Fibroblast of the aortic adventitia (primary cell): ENCODE measurements around the gene NFAT5. TPM values are rescaled to one million over a fixed set of nuclear protein-coding genes. Genes with fewer than 3 reads are reported as not detected.

Experiments used
- DNase-seq: peaks from one replicate; pipeline ENCODE4 v3.0.0-alpha.2; 2010; ENCODE audit warnings: low read depth
- H3K4me3 ChIP-seq: 2 replicates; pipeline ENCODE4 v1.5.1; 2011; ENCODE audit warnings: low read depth, mild to moderate bottlenecking, control low read depth, low read length, moderate library complexity
- total RNA-seq: library from RNA; depleted of rRNA; stranded (reverse); fragments of >200 nt; gene quantifications from 2 replicates; pipeline ENCODE4 v1.2.3, GENCODE V29; 2012; ENCODE audit warnings: low replicate concordance
- TF ChIP-seq, protein P1 (sequence below): IDR thresholded peaks from 2 replicates; pipeline ENCODE4 v1.5.1; 2011; ENCODE audit warnings: mild to moderate bottlenecking, low read length, control low read depth, inconsistent platforms; ENCODE audit not compliant: insufficient read depth

Gene NFAT5
- total RNA-seq, 1 donor, result 53.9 TPM

DNA sequence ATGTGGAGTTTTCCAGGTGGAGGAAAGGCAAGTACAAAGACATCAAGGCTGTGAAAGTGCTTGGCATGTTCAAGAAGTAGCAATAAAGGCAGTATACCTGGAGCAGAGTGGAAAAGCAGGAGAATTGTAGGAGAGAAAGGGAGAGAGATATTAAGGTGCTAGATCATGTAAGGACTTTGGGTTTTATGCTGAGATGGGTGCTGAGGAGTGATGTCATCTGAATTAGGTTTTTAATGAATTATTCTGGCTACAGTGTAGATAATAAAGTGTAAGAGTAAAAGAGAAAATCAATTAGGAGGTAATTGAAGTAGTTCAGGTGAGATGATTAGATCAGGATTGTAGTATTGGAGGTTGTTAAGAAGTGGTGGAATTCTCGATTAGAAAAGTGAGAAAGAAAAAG is 34.0 kb downstream of the NFAT5 start:
- DNase-seq, result no peak
- H3K4me3 ChIP-seq, result no peak overlapping the region
- TF ChIP-seq, protein P1, sequence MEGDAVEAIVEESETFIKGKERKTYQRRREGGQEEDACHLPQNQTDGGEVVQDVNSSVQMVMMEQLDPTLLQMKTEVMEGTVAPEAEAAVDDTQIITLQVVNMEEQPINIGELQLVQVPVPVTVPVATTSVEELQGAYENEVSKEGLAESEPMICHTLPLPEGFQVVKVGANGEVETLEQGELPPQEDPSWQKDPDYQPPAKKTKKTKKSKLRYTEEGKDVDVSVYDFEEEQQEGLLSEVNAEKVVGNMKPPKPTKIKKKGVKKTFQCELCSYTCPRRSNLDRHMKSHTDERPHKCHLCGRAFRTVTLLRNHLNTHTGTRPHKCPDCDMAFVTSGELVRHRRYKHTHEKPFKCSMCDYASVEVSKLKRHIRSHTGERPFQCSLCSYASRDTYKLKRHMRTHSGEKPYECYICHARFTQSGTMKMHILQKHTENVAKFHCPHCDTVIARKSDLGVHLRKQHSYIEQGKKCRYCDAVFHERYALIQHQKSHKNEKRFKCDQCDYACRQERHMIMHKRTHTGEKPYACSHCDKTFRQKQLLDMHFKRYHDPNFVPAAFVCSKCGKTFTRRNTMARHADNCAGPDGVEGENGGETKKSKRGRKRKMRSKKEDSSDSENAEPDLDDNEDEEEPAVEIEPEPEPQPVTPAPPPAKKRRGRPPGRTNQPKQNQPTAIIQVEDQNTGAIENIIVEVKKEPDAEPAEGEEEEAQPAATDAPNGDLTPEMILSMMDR, result no peak

DNA sequence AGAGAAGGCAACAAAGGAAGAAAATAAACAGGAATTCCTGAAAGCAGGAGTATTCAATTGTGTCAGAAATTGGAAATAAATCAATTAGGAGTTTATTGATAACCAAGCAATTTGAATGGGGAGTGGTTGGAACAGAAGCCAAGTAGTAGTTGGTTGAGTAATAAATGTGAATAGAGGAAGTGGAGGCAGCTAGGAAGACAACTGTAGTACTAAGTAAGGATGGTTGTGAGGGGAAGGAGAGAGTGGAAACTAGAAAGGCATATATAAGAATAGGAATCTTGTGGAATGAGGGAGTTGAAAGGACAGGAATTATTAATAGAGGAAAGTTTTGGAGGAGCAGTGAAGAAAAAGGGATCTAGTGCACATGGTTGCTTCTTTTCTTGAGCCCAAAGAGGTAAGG is 34.4 kb downstream of the NFAT5 start:
- no peak for DNase-seq
- H3K4me3 ChIP-seq, result no peak overlapping the region
- TF ChIP-seq, protein P1, result no peak

DNA sequence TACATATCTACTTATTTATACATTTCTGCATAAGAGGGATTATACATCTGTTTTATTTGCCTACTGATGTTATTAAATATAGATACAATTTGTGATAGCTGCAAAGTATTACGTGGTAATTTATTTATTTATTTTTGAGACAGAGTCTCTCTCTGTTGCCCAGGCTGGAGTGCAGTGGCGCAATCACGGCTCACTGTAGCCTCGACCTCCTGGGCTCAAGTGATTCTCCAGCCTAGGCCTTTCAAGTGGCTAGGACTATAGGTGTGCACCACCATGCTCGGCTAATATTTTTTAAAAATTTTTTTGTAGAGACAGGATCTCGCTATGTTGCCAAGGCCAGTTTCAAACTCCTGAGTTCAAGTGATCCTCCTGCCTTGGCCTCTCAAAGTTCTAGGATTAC is 35.5 kb downstream of the NFAT5 start:
- H3K4me3 ChIP-seq, result no peak overlapping the region
- TF ChIP-seq, protein P1, result no peak
- DNase-seq, result no peak

DNA sequence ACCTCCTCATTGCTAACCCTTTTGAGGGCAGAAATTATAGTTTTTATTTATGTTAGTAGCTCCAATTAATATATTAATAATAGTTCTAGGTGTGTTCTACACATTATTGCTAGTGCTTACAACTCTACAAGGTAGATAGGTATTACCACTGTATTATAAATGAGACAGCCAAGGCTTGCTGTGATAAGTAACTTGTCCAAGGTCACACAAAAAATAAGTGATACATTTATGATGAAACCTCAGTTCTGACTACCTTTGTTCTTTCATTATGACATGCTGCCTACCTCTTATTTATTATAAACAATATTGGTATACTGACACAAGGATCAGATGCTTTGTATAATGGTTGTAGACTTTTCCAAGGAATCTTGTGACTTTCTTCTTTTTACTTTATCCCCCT is 41.2 kb downstream of the NFAT5 start:
- TF ChIP-seq, protein P1, result no peak
- H3K4me3 ChIP-seq, result no peak overlapping the region
- no peak for DNase-seq

DNA sequence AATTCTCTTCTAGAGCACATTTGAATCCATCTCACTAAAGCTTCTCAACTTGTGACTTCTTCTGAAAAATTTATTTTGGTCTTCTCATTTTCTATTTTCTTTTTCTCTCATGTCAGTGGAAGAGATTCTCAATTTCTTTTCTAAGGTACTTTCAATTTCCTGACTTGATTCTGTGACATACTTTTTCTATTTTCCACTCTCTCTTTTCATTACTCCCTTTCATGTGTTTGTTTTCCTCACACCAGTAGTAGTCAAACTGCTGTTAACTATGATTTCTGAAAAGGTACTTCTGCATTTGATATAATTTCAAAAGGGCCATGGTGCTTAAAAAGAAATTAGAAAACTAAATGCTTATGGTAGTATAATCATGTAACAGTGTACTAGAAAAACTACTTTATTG is 41.9 kb downstream of the NFAT5 start:
- TF ChIP-seq, protein P1, result no peak
- no peak overlapping the region for H3K4me3 ChIP-seq
- DNase-seq, result no peak

DNA sequence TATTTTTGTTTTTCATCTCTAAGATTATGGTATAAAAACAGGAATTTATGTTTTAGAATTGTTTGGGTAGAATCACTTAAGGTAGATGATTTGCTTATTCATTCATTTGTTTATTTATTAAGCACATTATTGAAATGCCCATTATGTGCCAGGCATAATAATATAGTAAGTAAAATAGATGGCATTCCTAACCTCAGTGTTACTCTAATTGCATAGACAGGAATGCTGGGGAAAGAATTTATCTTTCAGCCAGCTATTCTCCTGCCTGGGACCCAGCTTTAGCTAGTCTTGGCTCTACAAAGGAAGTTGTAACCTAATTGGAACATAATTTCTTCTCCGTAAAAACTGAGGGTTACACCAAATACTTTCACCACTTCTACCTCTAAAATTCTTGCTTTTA is 44.6 kb downstream of the NFAT5 start:
- H3K4me3 ChIP-seq, result no peak overlapping the region
- TF ChIP-seq, protein P1, result no peak
- peak; percentile 35 for DNase-seq

DNA sequence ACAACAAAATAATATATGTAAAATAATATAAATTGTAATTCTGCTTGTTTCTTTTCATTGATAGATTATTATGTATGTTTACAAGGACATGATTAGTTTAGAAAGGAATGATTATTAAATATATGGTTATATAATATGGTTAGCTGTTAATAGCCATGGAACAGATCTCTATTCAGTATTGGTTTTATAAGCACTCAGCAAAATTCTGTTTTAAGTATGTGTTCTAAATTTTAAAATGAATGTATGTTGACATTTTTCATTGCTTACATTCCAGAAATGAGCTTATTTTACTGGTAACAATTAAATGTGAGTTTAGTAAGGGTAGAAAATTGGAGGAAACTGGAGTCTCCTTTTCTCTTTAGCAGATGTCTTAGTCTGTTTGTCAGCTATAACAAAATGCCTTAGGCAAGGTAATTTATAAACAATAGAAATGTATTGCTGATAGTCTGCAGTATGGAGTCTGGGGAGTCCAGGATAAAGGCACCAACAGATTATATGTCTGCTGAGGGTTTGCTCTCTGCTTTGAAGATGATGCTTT is 45.4 kb downstream of the NFAT5 start:
- TF ChIP-seq, protein P1, result no peak
- DNase-seq, result no peak
- H3K4me3 ChIP-seq, result no peak overlapping the region
